Measurements from ENCODE around the gene ARMC2.

DNA sequence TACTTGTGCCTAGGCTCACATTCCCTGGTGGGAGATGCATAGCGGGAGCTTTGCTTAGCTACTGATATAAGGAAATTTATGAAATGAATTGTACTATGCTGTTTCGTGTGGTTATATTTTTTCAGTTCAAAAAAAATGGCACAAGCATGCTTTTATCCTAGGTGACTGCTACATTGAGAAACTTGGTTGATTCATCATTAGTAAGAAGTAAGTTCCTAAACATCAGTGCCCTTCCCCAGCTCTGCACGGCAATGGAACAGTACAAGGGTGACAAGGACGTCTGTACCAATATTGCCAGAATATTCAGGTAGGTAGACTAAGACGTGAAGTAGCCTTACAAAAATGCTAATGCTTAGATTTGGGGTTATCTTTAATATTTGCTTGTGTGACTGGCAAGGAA, 79.7 kb downstream of the ARMC2 start:
- TF ChIP-seq CTCF (IDR thresholded peaks at IDR 0.05; ENCODE audit: low read depth, low read length) (no peak), MAX (IDR thresholded peaks at IDR 0.05; ENCODE audit: low read depth, low read length) (no peak), POLR2A (IDR thresholded peaks at IDR 0.05; ENCODE audit: extremely low read depth, insufficient read length) (no peak)
